ENCODE measurements around the gene ZNF580. TPM values are rescaled to one million over a fixed set of nuclear protein-coding genes. Genes with fewer than 3 reads are reported as not detected.

Gene ZNF580
- total and polyA plus RNA-seq, 2 of the 13 experiments (the other 11 are each of a cell fraction or from before 2014, with no cell fraction given), result 4.4 to 6.0 TPM

DNA sequence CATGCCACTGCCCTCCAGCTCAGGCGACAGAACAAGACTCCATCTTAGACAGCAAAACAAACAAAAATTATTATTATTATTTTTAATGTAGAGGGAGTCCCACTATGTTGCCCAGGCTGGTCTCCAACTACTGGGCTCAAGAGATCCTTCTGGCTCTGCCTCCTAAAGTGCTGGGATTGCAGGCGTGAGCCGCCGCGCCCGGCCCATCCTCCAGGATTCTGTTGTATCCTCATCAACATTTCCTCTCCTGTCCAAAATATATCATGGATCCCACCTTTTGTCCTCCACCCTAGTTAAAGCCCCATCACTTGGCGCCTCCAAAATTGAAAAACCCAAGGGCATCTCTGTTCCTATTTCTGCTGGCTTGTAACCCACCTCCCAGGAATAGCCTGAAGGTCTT lies 17.7 kb upstream of the ZNF580 start:
- no peak overlapping the region for H2AFZ ChIP-seq (ENCODE audit: low read length)
- intact Hi-C loops (cut with micrococcal nuclease; ENCODE audit: unreplicated experiment), result no loop called here
- H3K9ac ChIP-seq (ENCODE audit: insufficient read depth, low read depth, low read length), result no peak overlapping the region
- peaks cover 4% of the 10 kb centered on the region for H3K79me2 ChIP-seq (ENCODE audit: insufficient read depth, low read length)
- ChIA-PET CTCF (ENCODE audit: low intra/inter-chr PET ratio, low total read pairs) (no interaction called here), POLR2A (interaction anchor here (1.6 to 2.8 kb wide), 3 partner anchors 10 to 31 kb away, joined by 9 to 23 read pairs (median 11); partner anchors contain the start of genes U2AF2 and ZNF865)
- peaks cover 34% of the 10 kb centered on the region for H3K4me1 ChIP-seq (ENCODE audit: insufficient read depth, low read length)
- no peak for FAIRE-seq
- no TSS peak for BruUV-seq (replicated peaks)
- no peak overlapping the region; the same call in 1 of the 2 replicates for H3K4me2 ChIP-seq (ENCODE audit: low read depth, low read length)
- peaks cover 14% of the 10 kb centered on the region; the same call in 1 of the 2 replicates for H4K20me1 ChIP-seq (ENCODE audit: insufficient read depth, low read length)
- no peak overlapping the region; a peak in 1 of 6 replicates for H3K4me3 ChIP-seq (replicated peaks in 1 of 3; ENCODE audit: insufficient read depth in 1 of 3, low read depth in 2 of 3, low read length in 3 of 3)
- 0 out of 5 replicates have a peak, but pooled peaks cover 0 to 3% of the 10 kb centered on the region in 2 experiments for H3K36me3 ChIP-seq (replicated peaks in 1 of 2; ENCODE audit: control insufficient read depth in 1 of 2, insufficient read depth in 2 of 2, low read length in 2 of 2)
- TF ChIP-seq HNF1B (CRISPR knock-in tag; IDR thresholded peaks at IDR 0.05), result no peak
- no peak for TF ChIP-seq PHF5A (CRISPR knock-in tag; IDR thresholded peaks at IDR 0.05; ENCODE audit: low read depth, unreplicated experiment)
- TF ChIP-seq, protein P1, sequence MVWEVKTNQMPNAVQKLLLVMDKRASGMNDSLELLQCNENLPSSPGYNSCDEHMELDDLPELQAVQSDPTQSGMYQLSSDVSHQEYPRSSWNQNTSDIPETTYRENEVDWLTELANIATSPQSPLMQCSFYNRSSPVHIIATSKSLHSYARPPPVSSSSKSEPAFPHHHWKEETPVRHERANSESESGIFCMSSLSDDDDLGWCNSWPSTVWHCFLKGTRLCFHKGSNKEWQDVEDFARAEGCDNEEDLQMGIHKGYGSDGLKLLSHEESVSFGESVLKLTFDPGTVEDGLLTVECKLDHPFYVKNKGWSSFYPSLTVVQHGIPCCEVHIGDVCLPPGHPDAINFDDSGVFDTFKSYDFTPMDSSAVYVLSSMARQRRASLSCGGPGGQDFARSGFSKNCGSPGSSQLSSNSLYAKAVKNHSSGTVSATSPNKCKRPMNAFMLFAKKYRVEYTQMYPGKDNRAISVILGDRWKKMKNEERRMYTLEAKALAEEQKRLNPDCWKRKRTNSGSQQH (CRISPR knock-in tag; IDR thresholded peaks at IDR 0.05; ENCODE audit: low read depth), result no peak
- 0 out of 2 replicates have a peak, but pooled peaks have one; percentile 7 for TF ChIP-seq ARID4A (CRISPR knock-in tag; IDR thresholded peaks at IDR 0.05; ENCODE audit: borderline replicate concordance)
- no peak for TF ChIP-seq ZNF431 (CRISPR knock-in tag; IDR thresholded peaks at IDR 0.05; ENCODE audit: borderline replicate concordance, low read depth)
- no peak for TF ChIP-seq ZNF496 (CRISPR knock-in tag; IDR thresholded peaks at IDR 0.05; ENCODE audit: insufficient replicate concordance)
- in situ Hi-C loops (cut with HindIII; ENCODE audit: extremely low pct_ligation_motif_present, low pct_unique_long_range_greater_than_20kb), result no loop called here
- H3K27me3 ChIP-seq (ENCODE audit: control insufficient read depth in 1 of 2, insufficient read depth in 2 of 2, low read length in 2 of 2), result no peaks in the 10 kb centered on the region
- no peaks in the 10 kb centered on the region for H3K9me3 ChIP-seq (ENCODE audit: low read length)
- no peak for ATAC-seq
- no peak overlapping the region for H3K27ac ChIP-seq (ENCODE audit: extremely low read length, insufficient read depth, low read length)
- WGBS (ENCODE audit: low lambda C conversion rate), result 92% methylated on average over 7 of the region's 7 CpGs
- DNase-seq (ENCODE audit: low spot score), result no peak
